ENCODE measurements around the gene TGFB1. TPM values are rescaled to one million over a fixed set of nuclear protein-coding genes. Genes with fewer than 3 reads are reported as not detected.
A peak's percentile ranks its signal among the peaks of the same experiment; 100 is the strongest.

The TGFB1 gene
- total RNA-seq, 1 donor from 2014 or later = 244 TPM

GRCh38 chr19:41327076-41327575 lies 26.6 kb downstream of the TGFB1 start:
- DNase-seq (ENCODE audit: extremely low spot score, unreplicated experiment) = no peak
- Mint-ChIP-seq H3K36me3 (ENCODE audit: unreplicated experiment) (peaks cover 17% of the 10 kb centered on the region), H3K4me3 (ENCODE audit: unreplicated experiment) (peak overlapping the region; percentile 44), H3K4me1 (ENCODE audit: unreplicated experiment) (peaks cover 76% of the 10 kb centered on the region), H3K9me3 (ENCODE audit: unreplicated experiment) (no peaks in the 10 kb centered on the region), H3K27me3 (ENCODE audit: unreplicated experiment) (no peaks in the 10 kb centered on the region), H3K27ac (ENCODE audit: unreplicated experiment) (peak overlapping the region; percentile 98)
- TF ChIP-seq, protein P1, sequence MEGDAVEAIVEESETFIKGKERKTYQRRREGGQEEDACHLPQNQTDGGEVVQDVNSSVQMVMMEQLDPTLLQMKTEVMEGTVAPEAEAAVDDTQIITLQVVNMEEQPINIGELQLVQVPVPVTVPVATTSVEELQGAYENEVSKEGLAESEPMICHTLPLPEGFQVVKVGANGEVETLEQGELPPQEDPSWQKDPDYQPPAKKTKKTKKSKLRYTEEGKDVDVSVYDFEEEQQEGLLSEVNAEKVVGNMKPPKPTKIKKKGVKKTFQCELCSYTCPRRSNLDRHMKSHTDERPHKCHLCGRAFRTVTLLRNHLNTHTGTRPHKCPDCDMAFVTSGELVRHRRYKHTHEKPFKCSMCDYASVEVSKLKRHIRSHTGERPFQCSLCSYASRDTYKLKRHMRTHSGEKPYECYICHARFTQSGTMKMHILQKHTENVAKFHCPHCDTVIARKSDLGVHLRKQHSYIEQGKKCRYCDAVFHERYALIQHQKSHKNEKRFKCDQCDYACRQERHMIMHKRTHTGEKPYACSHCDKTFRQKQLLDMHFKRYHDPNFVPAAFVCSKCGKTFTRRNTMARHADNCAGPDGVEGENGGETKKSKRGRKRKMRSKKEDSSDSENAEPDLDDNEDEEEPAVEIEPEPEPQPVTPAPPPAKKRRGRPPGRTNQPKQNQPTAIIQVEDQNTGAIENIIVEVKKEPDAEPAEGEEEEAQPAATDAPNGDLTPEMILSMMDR (IDR thresholded peaks at IDR 0.05) = no peak

DNA sequence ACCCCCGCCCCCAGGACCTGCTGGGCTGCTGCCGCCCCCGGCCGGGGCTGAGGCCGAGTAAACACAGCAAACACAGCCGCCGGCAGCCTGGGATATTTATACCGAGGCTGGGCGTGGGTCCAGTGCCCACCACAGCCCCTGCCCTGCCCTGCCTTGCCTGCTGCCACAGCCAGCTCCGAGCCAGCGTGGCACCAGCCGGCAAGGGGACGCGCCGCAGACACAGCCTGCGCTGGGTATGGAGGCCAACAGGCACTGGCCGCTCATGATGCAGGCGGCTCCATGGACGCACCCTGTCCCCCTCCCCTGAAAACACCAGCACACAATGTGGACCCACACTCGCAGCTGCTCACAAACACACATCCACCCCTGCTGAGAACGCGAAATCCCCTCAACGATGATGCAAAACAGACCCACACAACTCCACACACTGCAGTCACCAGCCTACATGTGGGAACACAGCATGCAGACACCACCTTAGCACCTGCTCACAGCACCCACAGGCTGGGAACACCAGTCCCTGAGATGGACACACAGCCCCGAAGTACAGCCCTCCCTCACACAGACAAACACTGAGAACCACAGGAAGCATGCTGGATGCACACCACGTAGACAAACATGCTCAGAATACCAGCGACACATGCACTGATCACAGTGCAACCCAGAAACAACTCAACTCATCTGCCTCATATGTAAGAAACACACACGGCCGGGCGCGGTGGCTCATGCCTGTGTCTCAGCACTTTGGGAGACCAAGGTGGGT lies 27.6 kb downstream of the TGFB1 start:
- TF ChIP-seq, protein P1 (IDR thresholded peaks at IDR 0.05) = no peak
- H3K4me3 Mint-ChIP-seq (ENCODE audit: unreplicated experiment) = peak overlapping the region; percentile 63
- no peaks in the 10 kb centered on the region for H3K9me3 Mint-ChIP-seq (ENCODE audit: unreplicated experiment)
- peak; percentile 89 for DNase-seq (ENCODE audit: extremely low spot score, unreplicated experiment)
- H3K27me3 Mint-ChIP-seq (ENCODE audit: unreplicated experiment) = no peaks in the 10 kb centered on the region
- H3K36me3 Mint-ChIP-seq (ENCODE audit: unreplicated experiment) = peaks cover 11% of the 10 kb centered on the region
- peak overlapping the region; percentile 100 for H3K27ac Mint-ChIP-seq (ENCODE audit: unreplicated experiment)
- peaks cover 80% of the 10 kb centered on the region for H3K4me1 Mint-ChIP-seq (ENCODE audit: unreplicated experiment)

- Mint-ChIP-seq H3K36me3 (ENCODE audit: unreplicated experiment) (peaks cover 12% of the 10 kb centered on the region), H3K27me3 (ENCODE audit: unreplicated experiment) (no peaks in the 10 kb centered on the region), H3K4me1 (ENCODE audit: unreplicated experiment) (peaks cover 84% of the 10 kb centered on the region), H3K4me3 (ENCODE audit: unreplicated experiment) (peak overlapping the region; percentile 58), H3K27ac (ENCODE audit: unreplicated experiment) (peak overlapping the region; percentile 100), H3K9me3 (ENCODE audit: unreplicated experiment) (no peaks in the 10 kb centered on the region)
- TF ChIP-seq, protein P1 (IDR thresholded peaks at IDR 0.05) = no peak
- no peak for DNase-seq (ENCODE audit: extremely low spot score, unreplicated experiment)
Measured at GRCh38 chr19:41325640-41325946, 28.1 kb downstream of the TGFB1 start.

DNA sequence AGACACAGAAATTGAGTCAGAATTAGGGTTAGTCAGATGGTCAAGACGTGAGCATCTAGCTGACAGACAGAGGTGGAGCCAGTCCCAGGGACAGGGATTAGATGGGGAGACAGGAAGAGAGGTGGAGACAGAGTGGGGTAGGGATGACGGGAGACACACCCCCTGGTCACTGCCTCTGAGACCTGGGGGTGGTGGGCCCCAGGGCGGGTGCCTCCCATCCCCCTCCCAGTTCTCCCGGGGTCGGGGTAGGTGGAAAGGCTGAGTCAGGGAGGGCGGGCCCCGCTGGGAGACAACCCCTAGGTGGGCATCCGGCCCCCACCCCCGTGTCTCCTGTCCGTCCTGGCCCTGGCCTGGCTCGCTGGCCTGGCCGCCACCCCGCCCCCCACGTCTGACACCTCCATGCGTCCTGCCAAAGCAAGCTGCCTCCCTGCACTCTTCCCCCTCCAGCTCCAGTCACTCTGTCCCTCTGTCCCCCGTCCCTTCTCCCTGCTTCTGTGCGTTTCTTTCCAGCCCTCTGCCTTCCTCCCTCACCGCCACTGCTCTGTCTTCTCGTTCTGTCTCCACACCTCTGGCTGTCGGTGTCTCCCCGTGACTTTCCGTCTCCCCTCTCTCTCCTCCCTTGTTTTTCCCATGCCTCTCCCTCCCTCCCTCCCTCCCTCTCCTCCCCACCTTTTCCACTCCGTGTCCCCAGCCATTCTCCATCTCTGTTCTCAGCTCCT lies 28.6 kb downstream of the TGFB1 start:
- H3K4me1 Mint-ChIP-seq (ENCODE audit: unreplicated experiment) = peaks cover 83% of the 10 kb centered on the region
- peaks cover 9% of the 10 kb centered on the region for H3K36me3 Mint-ChIP-seq (ENCODE audit: unreplicated experiment)
- TF ChIP-seq, protein P1 (IDR thresholded peaks at IDR 0.05) = no peak
- no peaks in the 10 kb centered on the region for H3K27me3 Mint-ChIP-seq (ENCODE audit: unreplicated experiment)
- H3K9me3 Mint-ChIP-seq (ENCODE audit: unreplicated experiment) = no peaks in the 10 kb centered on the region
- H3K27ac Mint-ChIP-seq (ENCODE audit: unreplicated experiment) = peak overlapping the region; percentile 100
- DNase-seq (ENCODE audit: extremely low spot score, unreplicated experiment) = peak; percentile 89
- H3K4me3 Mint-ChIP-seq (ENCODE audit: unreplicated experiment) = peak overlapping the region; percentile 58

GRCh38 chr19:41324231-41324702 lies 29.5 kb downstream of the TGFB1 start:
- no peaks in the 10 kb centered on the region for H3K27me3 Mint-ChIP-seq (ENCODE audit: unreplicated experiment)
- H3K36me3 Mint-ChIP-seq (ENCODE audit: unreplicated experiment) = peaks cover 9% of the 10 kb centered on the region
- DNase-seq (ENCODE audit: extremely low spot score, unreplicated experiment) = no peak
- peak overlapping the region; percentile 100 for H3K27ac Mint-ChIP-seq (ENCODE audit: unreplicated experiment)
- no peaks in the 10 kb centered on the region for H3K9me3 Mint-ChIP-seq (ENCODE audit: unreplicated experiment)
- H3K4me3 Mint-ChIP-seq (ENCODE audit: unreplicated experiment) = peak overlapping the region; percentile 35
- TF ChIP-seq, protein P1 (IDR thresholded peaks at IDR 0.05) = no peak
- peaks cover 87% of the 10 kb centered on the region for H3K4me1 Mint-ChIP-seq (ENCODE audit: unreplicated experiment)

Measured in osteocyte (in vitro differentiated cells).